Neutrophil (primary cell): Measurements from ENCODE around the gene WDR37.

Experiments
- H3K27ac ChIP-seq: fragments of 200-600 bp; sonication (generic); 2 replicates; pipeline ENCODE4 v1.5.1; 2016; ENCODE audit warnings: mild to moderate bottlenecking, moderate library complexity
- H3K27me3 ChIP-seq: fragments of 200-600 bp; sonication (generic); 2 replicates; pipeline ENCODE4 v1.6.0; 2016; ENCODE audit warnings: mild to moderate bottlenecking
- H3K36me3 ChIP-seq: fragments of 200-600 bp; sonication (generic); 2 replicates; pipeline ENCODE4 v1.5.1; 2017
- H3K4me1 ChIP-seq, 2 experiments: fragments of 200-600 bp in 1 of 2; sonication (generic) in 1 of 2; 1 replicate in 1 of 2; 2 replicates in 1 of 2; pipeline versions ENCODE4 v1.5.1 to v1.6.1; 2013 to 2016; ENCODE audit warnings: low read depth in 1 of 2, low read length in 1 of 2, mild to moderate bottlenecking in 1 of 2, moderate library complexity in 1 of 2; ENCODE audit not compliant: control insufficient read depth in 1 of 2, insufficient read depth in 1 of 2
- H3K4me3 ChIP-seq, 2 experiments: fragments of 200-600 bp in 1 of 2; sonication (generic) in 1 of 2; 1 replicate in 1 of 2; 2 replicates in 1 of 2; pipeline ENCODE4 v1.5.1; 2013 to 2016; ENCODE audit warnings: low read depth in 1 of 2, low read length in 1 of 2, mild to moderate bottlenecking in 1 of 2, moderate library complexity in 1 of 2
- H3K9me3 ChIP-seq: fragments of 200-600 bp; sonication (generic); 2 replicates; pipeline ENCODE4 v1.5.1; 2016
- CTCF ChIP-seq: fragments of 200-600 bp; sonication (generic); IDR thresholded peaks from 2 replicates; pipeline ENCODE4 v1.5.1; 2016; ENCODE audit warnings: antibody characterized with exemption

Gene WDR37

GRCh38 chr10:1086787-1087186 is 30.6 kb downstream of the WDR37 start:
- Histone ChIP-seq H3K36me3 (peaks cover 99% of the 10 kb centered on the region), H3K4me1 (peaks cover 5 to 6% of the 10 kb centered on the region in 2 experiments), H3K27me3 (no peaks in the 10 kb centered on the region), H3K9me3 (no peaks in the 10 kb centered on the region), H3K27ac (no peak overlapping the region), H3K4me3 (no peak overlapping the region)
- no peak for TF ChIP-seq CTCF

GRCh38 chr10:1089017-1089689 is 33.0 kb downstream of the WDR37 start:
- no peak overlapping the region for H3K27ac ChIP-seq
- H3K9me3 ChIP-seq = no peaks in the 10 kb centered on the region
- no peaks in the 10 kb centered on the region for H3K27me3 ChIP-seq
- no peak for TF ChIP-seq CTCF
- peaks cover 92% of the 10 kb centered on the region for H3K36me3 ChIP-seq
- no peaks in the 10 kb centered on the region for H3K4me1 ChIP-seq
- H3K4me3 ChIP-seq = no peak overlapping the region

DNA sequence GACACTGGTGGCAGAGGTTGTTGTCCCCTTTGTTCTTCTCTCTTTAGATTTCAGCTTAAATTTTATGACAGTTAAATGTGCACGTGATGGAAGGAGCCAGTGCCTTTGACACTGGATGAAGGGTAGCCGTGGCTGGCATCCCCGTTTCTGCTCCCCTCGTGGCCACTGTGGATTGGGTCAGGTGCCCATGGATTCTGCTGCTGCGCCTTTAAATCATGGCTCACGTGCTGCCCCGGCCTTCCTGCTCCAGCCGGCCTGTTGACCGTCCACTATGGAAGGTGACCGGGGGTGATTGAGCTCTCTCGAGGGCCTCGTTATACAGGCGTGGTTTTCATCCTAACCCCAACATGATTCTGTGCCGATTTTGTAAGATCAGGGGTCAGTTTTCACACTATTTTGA is 34.5 kb downstream of the WDR37 start:
- Histone ChIP-seq H3K27me3 (no peaks in the 10 kb centered on the region), H3K36me3 (peaks cover 92% of the 10 kb centered on the region), H3K27ac (no peak overlapping the region), H3K4me3 (no peak overlapping the region), H3K9me3 (no peaks in the 10 kb centered on the region), H3K4me1 (no peaks in the 10 kb centered on the region)
- no peak for TF ChIP-seq CTCF

DNA sequence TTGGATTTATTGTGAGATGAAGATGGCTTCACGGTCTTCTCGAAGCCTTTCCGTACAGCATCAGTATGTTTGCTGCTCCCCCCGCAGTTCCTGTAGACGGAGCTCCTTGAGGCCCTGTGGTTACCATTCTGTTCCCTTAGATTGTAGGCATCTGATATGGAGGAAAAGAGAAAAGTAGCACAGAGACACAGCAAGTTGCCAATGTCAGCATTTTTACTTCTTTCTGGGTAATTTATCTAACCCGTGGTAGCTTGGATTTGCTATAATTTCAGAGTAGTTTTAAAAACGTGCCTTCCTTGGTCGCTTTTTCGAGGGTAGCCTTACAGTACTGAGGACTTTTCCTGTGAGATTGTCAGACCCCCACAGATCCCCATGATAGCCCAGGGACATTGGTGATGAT is 37.5 kb downstream of the WDR37 start:
- Histone ChIP-seq H3K27me3 (no peaks in the 10 kb centered on the region), H3K27ac (no peak overlapping the region), H3K4me3 (no peak overlapping the region), H3K4me1 (no peaks in the 10 kb centered on the region), H3K36me3 (peaks cover 91% of the 10 kb centered on the region), H3K9me3 (no peaks in the 10 kb centered on the region)
- TF ChIP-seq CTCF = no peak

DNA sequence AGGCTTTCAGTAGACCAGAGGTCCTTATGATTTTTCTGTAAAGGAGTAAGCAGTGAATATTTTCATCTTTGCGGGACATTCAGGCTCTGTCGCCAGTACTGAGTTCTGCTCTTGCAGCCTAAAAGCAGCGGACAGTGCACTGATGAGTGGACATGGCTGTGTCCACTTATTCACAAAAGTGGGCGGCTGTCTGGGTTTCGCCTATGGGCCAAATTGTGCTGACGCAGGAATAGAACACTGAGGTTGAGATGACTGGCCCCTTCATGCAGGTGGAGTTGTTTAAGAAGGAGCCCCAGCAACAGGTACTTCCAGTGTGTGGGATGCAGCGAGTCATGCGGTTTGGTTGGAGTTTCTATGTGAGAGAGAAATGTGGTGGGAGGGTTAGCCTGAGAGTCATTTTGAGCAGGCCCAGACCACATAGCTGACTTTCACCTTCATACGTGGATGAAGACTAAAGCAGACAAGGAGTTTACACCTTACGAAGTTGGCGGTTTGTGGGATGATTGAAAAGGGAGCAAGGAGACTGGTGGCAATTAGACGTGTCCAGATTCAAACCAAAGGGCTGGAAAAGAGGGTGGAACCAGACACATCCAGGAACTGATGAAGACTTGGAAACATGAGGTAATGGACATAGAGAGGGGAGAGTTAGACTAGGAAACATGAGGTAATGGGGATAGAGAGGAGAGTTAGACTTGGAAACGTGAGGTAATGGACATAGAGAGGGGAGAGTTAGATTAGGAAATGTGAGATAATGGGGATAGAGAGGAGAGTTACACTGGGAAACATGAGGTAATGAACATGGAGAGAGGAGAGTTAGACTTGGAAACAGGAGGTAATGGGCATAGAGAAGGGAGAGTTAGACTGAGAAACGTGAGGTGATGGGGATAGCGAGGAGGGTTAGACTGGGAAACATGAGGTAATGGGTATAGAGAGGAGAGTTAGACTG is 38.2 kb downstream of the WDR37 start:
- no peak overlapping the region for H3K27ac ChIP-seq
- no peak overlapping the region for H3K4me3 ChIP-seq
- TF ChIP-seq CTCF = no peak
- H3K9me3 ChIP-seq = no peaks in the 10 kb centered on the region
- no peaks in the 10 kb centered on the region for H3K4me1 ChIP-seq
- peaks cover 91% of the 10 kb centered on the region for H3K36me3 ChIP-seq
- no peaks in the 10 kb centered on the region for H3K27me3 ChIP-seq
